Measurements from ENCODE around the gene FLNC. TPM values are rescaled to one million over a fixed set of nuclear protein-coding genes. Genes with fewer than 3 reads are reported as not detected.

Gene FLNC
- total and polyA plus RNA-seq, 9 of the 15 experiments (the other 6 are each of a cell fraction or from before 2014, with no cell fraction given) = 0.90 to 155 (median 28.8) TPM

DNA sequence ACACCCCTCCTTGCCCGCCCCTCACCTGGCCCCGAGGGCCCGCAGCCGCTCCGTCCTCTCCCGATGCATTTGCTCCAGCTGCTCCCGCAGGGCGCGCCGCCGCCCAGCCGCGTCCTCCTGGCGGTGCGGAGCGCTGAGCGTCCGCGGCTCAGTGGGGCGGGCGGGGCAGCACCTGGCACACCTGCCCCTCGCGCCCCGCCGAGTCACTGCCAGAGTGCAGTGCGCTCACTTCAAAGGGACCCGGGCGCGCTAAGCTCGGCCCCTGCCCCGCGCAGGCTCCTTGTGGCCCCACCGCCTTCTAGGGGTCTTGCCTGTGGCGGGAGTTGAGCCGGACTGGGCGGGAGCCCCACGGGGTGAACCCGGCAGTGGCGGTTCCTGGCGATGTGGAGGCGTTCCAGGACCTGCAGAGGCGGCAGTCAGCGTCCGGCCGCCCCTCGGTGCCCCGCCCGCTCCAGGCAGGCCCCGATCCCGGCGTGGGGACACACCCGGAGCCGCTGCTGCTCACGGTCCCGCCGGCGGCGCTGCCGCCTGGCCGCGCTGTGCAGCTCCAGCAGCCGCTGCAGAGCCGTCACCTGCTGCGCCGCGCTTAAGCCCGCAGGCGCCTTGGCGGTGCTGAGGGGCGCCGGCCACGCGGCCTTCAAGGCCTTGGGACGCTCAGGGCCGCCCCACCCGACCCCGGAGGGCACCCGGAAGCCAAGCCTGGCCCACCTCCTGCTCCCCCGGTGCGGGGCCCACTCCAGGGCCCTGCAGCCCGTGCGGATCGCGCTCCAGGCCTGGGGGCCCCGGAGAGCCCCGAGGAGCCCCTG is 39.1 kb downstream of the FLNC start:
- BruUV-seq (replicated peaks) = no TSS peak
- Histone ChIP-seq H3K27ac (ENCODE audit: extremely low read depth, low read depth, low read length) (no peak overlapping the region), H4K20me1 (replicated peaks; ENCODE audit: control insufficient read depth, insufficient read depth, low read length) (no peaks in the 10 kb centered on the region; the same call in 1 of the 2 replicates), H3K4me3 (no peak overlapping the region), H3K79me2 (ENCODE audit: control insufficient read depth, insufficient read depth, low read length) (peaks cover 23% of the 10 kb centered on the region), H3K9me1 (ENCODE audit: control insufficient read depth, insufficient read depth, low read length) (no peaks in the 10 kb centered on the region), H3K9ac (ENCODE audit: insufficient read depth in 1 of 2, low read depth in 2 of 2, low read length in 2 of 2) (no peak overlapping the region), H3K4me1 (replicated peaks in 1 of 2; ENCODE audit: control insufficient read depth in 2 of 2, insufficient read depth in 2 of 2, low read length in 2 of 2) (peaks cover 0 to 33% of the 10 kb centered on the region in 2 experiments; a peak in 2 of 5 replicates), H2AFZ (ENCODE audit: low read depth, low read length) (no peak overlapping the region), H3K36me3 (ENCODE audit: control insufficient read depth, insufficient read depth, low read length) (peaks cover 41% of the 10 kb centered on the region), H3K4me2 (ENCODE audit: insufficient read depth, low read length) (no peak overlapping the region), H3K9me3 (replicated peaks; ENCODE audit: control insufficient read depth, insufficient read depth, low read depth, low read length) (no peaks in the 10 kb centered on the region), H3K27me3 (ENCODE audit: control insufficient read depth in 2 of 2, insufficient read depth in 2 of 2, low read length in 2 of 2) (no peaks in the 10 kb centered on the region)
- no peak for ATAC-seq
- ChIA-PET POLR2A (interaction anchor here (0.6 kb wide), 1 partner anchor 95 kb away, joined by 3 read pairs; no protein-coding TSS in a partner anchor), CTCF (ENCODE audit: low intra/inter-chr PET ratio) (no interaction called here)
- 93% methylated on average over 52 of the region's 86 CpGs for WGBS (ENCODE audit: insufficient coverage, low coverage, missing lambda C conversion rate)
- intact Hi-C loops (cut with micrococcal nuclease) = no loop called here
- no peak for FAIRE-seq
- no peak for TF ChIP-seq CTBP1 (IDR thresholded peaks at IDR 0.05; ENCODE audit: borderline replicate concordance)
- no peak for TF ChIP-seq POLR2AphosphoS5 (IDR thresholded peaks at IDR 0.05; ENCODE audit: control insufficient read depth, insufficient read depth, low read depth, low read length)
- TF ChIP-seq MAFG (tag; conservative IDR thresholded peaks at IDR 0.05) = no peak
- TF ChIP-seq ZBTB33 (CRISPR knock-in tag; IDR thresholded peaks at IDR 0.05) = peak; percentile 96
- no peak for TF ChIP-seq ZNF282 (CRISPR knock-in tag; IDR thresholded peaks at IDR 0.05)
- no peak for TF ChIP-seq NEUROD1 (IDR thresholded peaks at IDR 0.05; ENCODE audit: borderline replicate concordance, low read depth, low read length, partially characterized antibody)
- TF ChIP-seq ARNT (IDR thresholded peaks at IDR 0.05) = no peak
- 0 out of 2 replicates have a peak, but pooled peaks have one; percentile 19 for TF ChIP-seq SAFB (IDR thresholded peaks at IDR 0.05; ENCODE audit: borderline replicate concordance, low read depth, low read length)
- peak; percentile 15; the same call in 1 of the 2 replicates for TF ChIP-seq RBFOX2 (IDR thresholded peaks at IDR 0.05; ENCODE audit: low read depth, low read length)
- TF ChIP-seq E4F1 (CRISPR knock-in tag; IDR thresholded peaks at IDR 0.05; ENCODE audit: borderline replicate concordance) = no peak
- no peak for TF ChIP-seq RBM25 (IDR thresholded peaks at IDR 0.05; ENCODE audit: low read depth, low read length, severe bottlenecking)
- peak; percentile 65 for TF ChIP-seq POLR2G (IDR thresholded peaks at IDR 0.05; ENCODE audit: low read depth, low read length)
- TF ChIP-seq, protein P1, sequence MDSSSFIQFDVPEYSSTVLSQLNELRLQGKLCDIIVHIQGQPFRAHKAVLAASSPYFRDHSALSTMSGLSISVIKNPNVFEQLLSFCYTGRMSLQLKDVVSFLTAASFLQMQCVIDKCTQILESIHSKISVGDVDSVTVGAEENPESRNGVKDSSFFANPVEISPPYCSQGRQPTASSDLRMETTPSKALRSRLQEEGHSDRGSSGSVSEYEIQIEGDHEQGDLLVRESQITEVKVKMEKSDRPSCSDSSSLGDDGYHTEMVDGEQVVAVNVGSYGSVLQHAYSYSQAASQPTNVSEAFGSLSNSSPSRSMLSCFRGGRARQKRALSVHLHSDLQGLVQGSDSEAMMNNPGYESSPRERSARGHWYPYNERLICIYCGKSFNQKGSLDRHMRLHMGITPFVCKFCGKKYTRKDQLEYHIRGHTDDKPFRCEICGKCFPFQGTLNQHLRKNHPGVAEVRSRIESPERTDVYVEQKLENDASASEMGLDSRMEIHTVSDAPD (CRISPR knock-in tag; IDR thresholded peaks at IDR 0.05) = no peak
- in situ Hi-C loops (cut with MboI) = no loop called here
- peak in 1 of 4 experiments; percentile 48 for DNase-seq (ENCODE audit: extremely low read depth in 1 of 4, low spot score in 3 of 4)
